Bronchial epithelial cell (primary cell): ENCODE measurements around the gene CNTN5. TPM values are rescaled to one million over a fixed set of nuclear protein-coding genes. Genes with fewer than 3 reads are reported as not detected.

ENCODE experiments used
- DNase-seq: peaks from one replicate; pipeline ENCODE4 v3.0.0-alpha.2; 2010; ENCODE audit warnings: low read depth
- FAIRE-seq: peaks from 2 replicates; lab custom pipeline; 2011; peaks lifted over from hg19 to GRCh38; lab: Jason Lieb, UNC
- H3K27me3 ChIP-seq: 2 replicates; pipeline ENCODE4 v1.5.1; 2011; ENCODE audit warnings: low read length; ENCODE audit not compliant: control insufficient read depth, insufficient read depth
- H3K36me3 ChIP-seq: 2 replicates; pipeline ENCODE4 v1.5.1; 2011; ENCODE audit warnings: low read length; ENCODE audit not compliant: control insufficient read depth, insufficient read depth
- H3K4me3 ChIP-seq: 2 replicates; pipeline ENCODE4 v1.5.1; 2011; ENCODE audit warnings: mild to moderate bottlenecking, low read depth, low read length, control low read depth
- total RNA-seq: library from RNA; depleted of rRNA; stranded (reverse); fragments of >200 nt; gene quantifications from 2 replicates; pipeline ENCODE4 v1.2.1, GENCODE V29; 2014
- TF ChIP-seq, protein P1 (sequence below): IDR thresholded peaks from 2 replicates; pipeline ENCODE4 v1.5.1; 2011; ENCODE audit warnings: mild to moderate bottlenecking, moderate library complexity, low read length, control low read depth, inconsistent platforms; ENCODE audit not compliant: insufficient read depth, severe bottlenecking

CNTN5 gene
- total RNA-seq, 1 donor from 2014 or later = not detected

DNA sequence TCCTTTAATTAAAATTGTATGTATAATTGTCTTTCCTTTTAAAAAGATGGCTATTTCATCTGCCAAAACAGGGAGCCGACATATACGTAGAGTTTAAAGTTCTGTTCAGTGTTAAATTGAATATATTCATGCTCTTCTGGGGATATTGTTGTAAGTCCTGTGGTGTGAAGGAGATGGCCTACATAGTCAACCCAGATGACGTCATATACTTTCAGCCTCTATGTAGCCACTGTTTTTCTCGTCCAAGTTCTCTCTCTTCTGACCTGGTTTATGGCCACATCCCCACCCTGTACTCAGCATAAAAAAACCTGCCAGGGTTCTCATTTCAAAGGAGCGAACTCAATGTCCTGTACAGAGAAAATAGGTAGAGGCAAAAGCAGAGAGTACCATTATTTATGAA is 1156.9 kb downstream of the CNTN5 start:
- no peak overlapping the region for H3K4me3 ChIP-seq
- DNase-seq = no peak
- no peak for FAIRE-seq
- TF ChIP-seq, protein P1, sequence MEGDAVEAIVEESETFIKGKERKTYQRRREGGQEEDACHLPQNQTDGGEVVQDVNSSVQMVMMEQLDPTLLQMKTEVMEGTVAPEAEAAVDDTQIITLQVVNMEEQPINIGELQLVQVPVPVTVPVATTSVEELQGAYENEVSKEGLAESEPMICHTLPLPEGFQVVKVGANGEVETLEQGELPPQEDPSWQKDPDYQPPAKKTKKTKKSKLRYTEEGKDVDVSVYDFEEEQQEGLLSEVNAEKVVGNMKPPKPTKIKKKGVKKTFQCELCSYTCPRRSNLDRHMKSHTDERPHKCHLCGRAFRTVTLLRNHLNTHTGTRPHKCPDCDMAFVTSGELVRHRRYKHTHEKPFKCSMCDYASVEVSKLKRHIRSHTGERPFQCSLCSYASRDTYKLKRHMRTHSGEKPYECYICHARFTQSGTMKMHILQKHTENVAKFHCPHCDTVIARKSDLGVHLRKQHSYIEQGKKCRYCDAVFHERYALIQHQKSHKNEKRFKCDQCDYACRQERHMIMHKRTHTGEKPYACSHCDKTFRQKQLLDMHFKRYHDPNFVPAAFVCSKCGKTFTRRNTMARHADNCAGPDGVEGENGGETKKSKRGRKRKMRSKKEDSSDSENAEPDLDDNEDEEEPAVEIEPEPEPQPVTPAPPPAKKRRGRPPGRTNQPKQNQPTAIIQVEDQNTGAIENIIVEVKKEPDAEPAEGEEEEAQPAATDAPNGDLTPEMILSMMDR = no peak
- no peaks in the 10 kb centered on the region for H3K27me3 ChIP-seq
- H3K36me3 ChIP-seq = no peaks in the 10 kb centered on the region

GRCh38 chr11:100182350-100182749 is 1161.6 kb downstream of the CNTN5 start:
- H3K27me3 ChIP-seq = no peaks in the 10 kb centered on the region
- TF ChIP-seq, protein P1 = no peak
- FAIRE-seq (no peak), DNase-seq (no peak)
- H3K4me3 ChIP-seq = no peak overlapping the region
- no peaks in the 10 kb centered on the region for H3K36me3 ChIP-seq

DNA sequence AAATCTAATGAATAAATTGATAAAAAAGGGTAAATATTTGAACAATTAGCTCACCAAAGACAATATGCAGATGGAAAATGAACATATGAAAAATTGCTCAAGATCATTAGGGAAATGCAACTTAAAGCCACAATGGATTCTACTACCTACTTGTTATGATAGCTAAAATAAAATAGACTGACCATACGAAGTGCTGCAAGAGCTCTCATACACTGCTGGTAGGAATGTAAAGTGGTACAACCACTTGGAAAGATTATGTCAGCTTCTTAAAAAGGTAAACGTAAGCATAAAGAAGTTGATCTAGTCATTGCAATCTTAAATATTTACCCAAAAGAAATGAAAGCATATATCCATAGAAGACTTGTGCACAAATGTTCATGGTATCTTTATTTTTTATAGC is 1162.2 kb downstream of the CNTN5 start:
- TF ChIP-seq, protein P1 = no peak
- DNase-seq = no peak
- Histone ChIP-seq H3K36me3 (no peaks in the 10 kb centered on the region), H3K27me3 (no peaks in the 10 kb centered on the region), H3K4me3 (no peak overlapping the region)
- FAIRE-seq = no peak

DNA sequence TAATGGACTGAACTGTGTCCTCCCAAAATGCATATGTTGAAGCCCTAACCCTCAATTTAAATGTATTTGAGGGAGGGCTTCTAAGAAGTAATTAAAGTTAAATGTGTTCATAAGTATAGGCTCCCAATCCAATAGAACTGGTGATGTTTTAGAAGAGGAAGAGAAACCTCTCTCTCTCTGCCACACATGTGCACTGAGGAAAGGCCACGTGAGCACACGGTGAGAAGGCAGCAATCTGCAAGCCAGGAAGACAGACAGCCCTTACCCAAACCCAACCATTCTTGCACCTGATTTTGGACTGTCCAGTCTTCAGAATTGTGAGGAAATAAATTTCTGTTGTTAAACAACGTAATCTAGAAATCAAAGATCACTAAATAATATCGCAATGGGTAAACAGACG is 1164.8 kb downstream of the CNTN5 start:
- FAIRE-seq = no peak
- H3K27me3 ChIP-seq = no peaks in the 10 kb centered on the region

GRCh38 chr11:100188137-100188783 is 1167.5 kb downstream of the CNTN5 start:
- DNase-seq (no peak), FAIRE-seq (no peak)
- Histone ChIP-seq H3K36me3 (no peaks in the 10 kb centered on the region), H3K4me3 (no peak overlapping the region), H3K27me3 (no peaks in the 10 kb centered on the region)
- TF ChIP-seq, protein P1 = no peak

More for the DNA sequence above, 1164.8 kb downstream of the CNTN5 start:
- DNase-seq = no peak
- Histone ChIP-seq H3K36me3 (no peaks in the 10 kb centered on the region), H3K4me3 (no peak overlapping the region)
- TF ChIP-seq, protein P1 = no peak

- Histone ChIP-seq H3K4me3 (no peak overlapping the region), H3K36me3 (no peaks in the 10 kb centered on the region), H3K27me3 (no peaks in the 10 kb centered on the region)
- DNase-seq (no peak), FAIRE-seq (no peak)
- TF ChIP-seq, protein P1 = no peak
These were observed 1169.6 kb downstream of the CNTN5 start for GRCh38 chr11:100190395-100190794.
